ENCODE results near the gene EFCAB6.

The EFCAB6 gene

DNA sequence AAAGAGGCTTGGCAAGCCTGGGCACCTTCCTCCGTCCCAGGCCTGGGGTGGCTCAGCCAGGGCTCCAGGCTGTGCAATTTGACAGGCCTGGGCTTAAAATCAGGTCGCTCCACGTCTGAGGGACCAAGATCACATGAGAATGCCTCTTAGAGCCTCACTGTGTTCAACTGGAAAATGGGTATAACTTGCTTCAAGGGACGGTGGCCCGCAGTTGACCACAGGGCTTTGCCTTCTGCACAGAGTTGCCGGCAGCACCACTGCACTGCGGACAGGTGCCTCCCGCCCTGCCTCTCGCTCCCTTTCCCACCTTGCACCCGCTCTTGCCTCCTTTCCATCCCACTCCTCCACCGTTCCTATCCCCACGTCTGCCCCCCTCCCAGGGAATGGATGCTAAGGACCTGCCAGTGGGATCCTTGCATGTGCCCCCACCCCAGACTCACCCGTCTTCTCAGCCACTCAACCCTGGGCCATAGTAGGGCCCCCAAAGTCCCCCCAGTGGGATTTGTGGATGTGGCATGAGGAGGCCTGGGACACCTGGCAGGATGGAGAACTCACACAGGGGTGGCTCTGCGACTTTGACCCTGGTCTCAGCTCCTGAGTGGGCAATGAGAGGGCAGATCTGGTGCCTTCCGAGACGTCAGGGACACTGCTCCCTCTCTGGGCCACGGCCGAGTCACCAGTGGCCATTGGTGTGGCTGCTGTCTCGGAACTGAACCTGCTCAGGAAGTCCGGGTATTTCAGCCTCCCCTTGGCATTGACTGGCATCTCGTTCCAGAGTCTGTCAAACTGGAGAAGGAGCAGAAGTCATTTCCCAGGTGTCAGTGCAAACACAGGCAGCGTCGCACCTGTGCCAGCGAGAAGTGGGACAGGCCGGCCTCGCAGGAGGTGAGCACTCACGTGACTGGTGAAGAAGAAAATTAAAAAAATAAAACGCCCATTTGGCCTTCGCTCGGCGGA lies 272.3 kb downstream of the EFCAB6 start:
- no peak for DNase-seq

DNA sequence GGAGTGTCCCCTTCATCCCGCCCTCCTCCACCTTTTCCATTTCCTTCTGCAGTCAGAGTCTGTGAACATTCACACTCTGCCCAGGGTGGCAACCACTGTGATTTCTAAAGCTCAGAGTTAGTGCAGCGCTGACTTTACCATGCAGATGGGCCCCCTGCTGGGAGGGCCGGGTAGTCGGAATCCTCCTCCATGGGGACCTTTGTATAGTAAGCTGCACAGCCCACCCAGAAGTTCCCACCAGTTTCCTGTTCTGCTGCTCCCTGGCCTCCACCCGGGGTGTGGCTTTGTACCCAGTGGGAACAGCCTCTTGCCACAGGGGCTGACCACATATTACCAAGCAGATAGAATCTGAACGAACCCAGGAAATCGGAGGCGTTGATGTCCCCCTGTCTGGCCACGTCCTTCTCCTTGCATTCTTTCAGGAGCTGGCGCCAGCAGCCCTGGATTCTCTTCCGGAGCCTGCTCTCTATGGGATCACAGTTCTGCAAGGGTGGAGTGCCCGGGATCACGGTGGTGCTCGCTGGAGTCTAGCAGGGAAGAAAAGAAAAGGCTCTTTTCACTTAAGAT lies 275.0 kb downstream of the EFCAB6 start:
- no peak for DNase-seq

DNA sequence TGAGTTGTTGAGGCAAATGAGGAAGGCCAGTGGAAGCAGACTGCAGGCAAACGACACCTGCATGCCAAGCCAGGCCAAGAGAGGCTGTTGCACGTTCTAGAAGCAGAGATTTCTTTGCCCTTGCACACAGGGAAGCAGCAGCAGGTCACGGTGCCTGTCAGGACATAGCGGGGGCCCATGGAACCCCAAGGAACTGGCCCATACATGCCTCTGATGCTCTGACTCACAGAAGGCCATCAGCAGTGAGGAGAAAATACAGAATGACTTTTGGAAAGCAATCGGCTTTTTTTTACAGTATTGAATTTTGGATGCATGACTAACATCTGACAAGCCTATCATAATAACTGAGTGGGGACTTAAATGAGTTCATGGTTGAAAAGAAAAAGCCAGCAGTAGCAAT lies 276.4 kb downstream of the EFCAB6 start:
- DNase-seq = no peak

DNA sequence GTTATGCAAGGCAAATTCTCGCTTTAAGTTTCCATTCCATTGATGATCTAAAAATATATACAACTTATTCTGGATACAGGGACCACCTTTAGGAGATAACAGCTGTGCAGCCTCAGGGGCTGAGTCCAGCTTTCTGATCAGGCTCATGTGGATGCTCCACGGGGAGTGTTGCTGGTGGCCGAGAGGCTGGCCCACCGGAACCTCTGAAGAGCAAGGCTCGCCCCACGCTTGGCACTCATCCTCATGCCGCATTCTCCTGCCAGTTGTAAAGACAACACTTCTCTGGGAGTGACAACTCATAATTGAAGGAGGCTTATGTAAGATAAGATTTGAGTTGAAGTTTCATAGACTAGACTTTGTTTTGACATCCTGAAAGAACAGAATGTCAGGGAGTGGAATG lies 276.8 kb downstream of the EFCAB6 start:
- DNase-seq = no peak

DNA sequence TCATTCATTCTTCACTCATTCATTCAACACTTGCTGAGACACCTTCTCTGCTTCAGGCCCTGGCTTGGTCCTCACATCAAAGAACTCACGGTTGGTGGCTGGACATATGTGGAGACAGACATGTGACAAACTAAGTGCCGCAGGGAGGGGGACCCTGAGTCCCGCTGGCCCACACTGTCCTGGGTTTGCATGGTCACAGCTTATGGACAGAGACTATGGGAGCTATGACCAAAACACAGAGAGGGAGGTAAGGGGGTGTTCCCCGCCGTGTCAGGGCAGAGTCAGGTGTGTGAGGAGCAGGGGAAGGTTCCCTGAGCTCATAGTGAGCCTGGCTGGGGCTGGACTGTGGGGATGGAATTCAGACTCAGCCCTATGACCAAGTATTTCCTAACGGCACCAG lies 277.2 kb downstream of the EFCAB6 start:
- no peak for DNase-seq

GRCh38 chr22:43533656-43534428 lies 278.3 kb downstream of the EFCAB6 start:
- DNase-seq = no peak

- no peak for DNase-seq
Measured at GRCh38 chr22:43533156-43533530, 279.0 kb downstream of the EFCAB6 start.

DNA sequence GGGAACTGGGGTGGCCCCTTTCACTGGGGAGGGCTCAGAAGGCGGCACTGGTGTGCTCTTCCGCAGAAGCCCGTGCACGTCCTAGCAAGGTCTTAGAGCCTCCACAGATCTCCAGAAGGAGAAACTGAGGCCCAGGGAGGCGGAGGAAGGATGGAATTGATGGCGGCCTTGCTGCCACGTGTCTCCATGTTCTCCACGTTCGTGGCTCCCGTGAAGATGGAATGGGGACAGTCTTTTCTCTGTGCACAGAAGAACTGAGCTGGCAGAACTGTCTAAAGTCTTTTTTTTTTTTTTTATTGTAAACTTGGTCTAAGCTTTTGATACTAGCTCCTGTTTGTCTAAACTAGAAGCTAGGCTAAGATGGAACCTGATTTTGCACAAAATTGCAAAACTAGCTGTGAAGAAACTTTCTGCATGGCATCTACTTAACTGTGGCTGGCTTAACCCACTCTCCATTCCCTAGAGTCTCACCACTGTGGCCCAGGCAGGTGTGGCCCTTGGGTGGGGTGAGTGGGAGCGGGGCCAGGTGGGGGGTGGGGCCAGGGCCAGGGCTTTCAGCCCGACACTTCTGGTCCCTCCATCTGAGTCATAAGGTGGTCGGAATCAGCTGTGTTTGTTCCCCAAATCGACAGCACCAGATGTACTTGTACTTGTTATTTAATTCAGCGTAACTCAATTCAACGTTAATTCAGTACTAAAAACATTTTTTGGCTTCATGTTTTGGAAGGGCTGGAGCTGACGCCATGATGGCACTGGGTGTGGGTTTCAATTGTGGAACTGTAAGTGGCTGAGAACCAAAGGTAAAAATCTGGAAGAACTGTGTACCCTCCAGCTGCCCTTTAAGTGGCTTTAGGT lies 279.6 kb downstream of the EFCAB6 start:
- DNase-seq = no peak

GRCh38 chr22:43531651-43532050 lies 280.5 kb downstream of the EFCAB6 start:
- no peak for DNase-seq

DNA sequence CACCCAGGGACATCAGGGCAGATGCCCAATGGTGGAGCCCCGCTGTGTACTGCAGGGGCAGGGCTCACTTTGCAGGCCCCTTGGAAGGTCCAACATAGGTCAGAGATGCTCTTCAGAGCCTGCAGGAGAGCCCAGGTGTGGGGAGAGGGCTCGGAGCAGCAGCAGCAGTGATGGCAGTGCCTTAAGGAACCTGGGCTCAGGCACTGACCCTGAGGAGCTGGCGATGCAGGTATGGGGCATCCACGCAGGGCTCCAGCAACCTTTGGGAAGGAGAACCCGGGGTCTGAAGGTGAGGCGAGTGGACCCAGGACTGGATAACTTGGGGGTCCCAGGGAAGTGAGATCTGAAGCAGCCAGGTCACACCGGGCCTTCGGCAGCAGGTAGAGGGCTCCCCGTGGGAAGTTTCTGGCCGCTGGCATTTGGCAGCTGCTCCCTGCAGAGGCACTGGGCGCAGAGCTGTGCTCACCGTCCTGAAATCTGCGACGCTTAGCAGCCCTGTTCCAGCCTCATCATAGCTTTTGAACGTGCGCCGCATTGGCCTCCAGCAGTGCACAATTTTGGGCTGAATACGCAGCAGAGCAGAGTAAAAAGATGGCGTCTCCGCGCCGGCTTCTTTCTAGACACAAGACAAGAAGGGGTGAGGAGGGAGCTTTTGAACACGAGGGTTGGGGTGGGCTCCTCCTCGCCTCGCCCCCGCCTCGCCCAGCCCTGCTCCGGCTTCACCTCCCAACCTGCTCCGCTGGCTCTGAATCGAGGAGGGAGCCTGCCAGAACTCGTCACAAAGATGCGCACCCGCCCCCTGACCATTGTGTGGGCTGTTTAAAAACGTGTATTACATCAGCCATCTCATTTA lies 281.5 kb downstream of the EFCAB6 start:
- no peak for DNase-seq

- no peak for DNase-seq
Measured at GRCh38 chr22:43529934-43530333, 282.2 kb downstream of the EFCAB6 start.

DNA sequence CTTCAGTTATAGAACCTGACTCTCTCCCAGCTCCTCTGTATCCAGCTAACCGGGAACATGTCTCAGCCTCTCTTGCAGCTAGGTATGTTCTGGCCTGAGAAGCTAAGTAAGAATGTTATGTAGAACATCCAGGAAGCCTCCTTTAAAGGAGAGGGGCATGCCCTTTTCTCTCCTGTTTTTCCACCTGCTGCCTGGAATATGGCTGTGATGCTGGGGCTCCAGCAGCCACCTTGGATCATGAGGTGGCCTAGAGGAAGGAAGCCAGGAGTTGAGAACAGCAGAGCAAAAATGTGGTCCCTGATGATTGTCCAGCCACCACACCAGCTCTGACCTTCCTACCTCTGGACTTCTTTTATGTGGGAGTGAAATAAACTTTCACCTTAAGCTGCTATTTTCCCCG lies 282.6 kb downstream of the EFCAB6 start:
- DNase-seq = no peak

- DNase-seq = no peak
Measured at GRCh38 chr22:43528601-43529360, 283.3 kb downstream of the EFCAB6 start.

DNA sequence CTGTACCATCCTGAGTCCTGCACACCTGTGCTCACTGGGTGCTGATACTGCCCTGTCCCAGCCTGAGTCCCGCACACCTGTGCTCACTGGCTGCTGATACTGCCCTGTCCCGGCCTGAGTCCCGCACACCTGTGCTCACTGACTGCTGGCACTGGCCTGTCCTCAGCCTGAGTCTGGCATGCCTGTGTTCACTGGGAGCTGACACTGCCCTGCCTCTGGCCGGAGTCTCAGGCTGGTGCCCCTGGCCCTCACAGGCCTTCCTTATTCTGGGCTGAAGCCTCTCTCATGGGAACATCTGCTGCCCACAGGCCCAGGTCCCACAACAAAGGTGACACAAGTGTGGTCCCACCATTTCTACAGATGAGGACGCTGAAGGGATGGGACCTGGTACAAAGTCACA lies 285.2 kb downstream of the EFCAB6 start:
- DNase-seq = no peak

GRCh38 chr22:43526117-43526655 lies 285.9 kb downstream of the EFCAB6 start:
- no peak for DNase-seq

DNA sequence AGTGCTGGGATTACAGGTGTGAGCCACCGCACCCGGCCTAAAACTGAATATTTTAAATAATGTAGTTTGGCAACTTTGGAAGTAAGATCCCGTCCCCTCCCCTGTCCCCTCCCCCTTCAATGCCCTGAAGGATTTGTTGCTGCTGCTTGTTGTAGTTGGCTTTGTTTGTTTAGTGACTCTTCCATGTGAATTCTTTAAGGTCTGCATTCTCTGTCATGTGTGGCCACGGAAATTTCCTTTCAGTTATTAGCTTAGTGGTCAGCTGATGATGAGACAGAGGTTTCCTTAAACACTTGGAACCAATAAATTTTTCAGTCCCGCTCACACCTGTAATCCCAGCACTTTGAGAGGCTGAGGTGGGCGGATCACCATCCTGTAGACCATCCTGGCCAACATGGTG lies 290.4 kb downstream of the EFCAB6 start:
- no peak for DNase-seq

DNA sequence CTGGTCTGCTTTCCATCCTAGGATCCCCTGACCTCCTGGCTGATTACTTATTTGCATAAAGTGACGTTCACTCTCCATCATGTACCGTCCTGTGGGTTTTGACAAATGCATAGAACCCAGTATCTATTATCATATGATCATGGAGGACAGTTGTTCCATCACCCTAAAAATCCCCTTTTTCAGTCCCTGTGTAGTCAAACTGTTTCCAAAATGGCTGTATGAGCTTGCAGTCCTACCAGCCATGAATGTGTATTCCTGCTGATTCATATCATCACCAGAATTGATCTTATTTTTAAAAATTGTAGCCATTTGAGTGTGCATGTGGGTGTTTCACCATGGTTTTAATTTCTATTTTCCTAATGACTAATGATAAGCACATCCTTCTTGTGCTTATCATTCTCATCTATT lies 291.5 kb downstream of the EFCAB6 start:
- no peak for DNase-seq

DNA sequence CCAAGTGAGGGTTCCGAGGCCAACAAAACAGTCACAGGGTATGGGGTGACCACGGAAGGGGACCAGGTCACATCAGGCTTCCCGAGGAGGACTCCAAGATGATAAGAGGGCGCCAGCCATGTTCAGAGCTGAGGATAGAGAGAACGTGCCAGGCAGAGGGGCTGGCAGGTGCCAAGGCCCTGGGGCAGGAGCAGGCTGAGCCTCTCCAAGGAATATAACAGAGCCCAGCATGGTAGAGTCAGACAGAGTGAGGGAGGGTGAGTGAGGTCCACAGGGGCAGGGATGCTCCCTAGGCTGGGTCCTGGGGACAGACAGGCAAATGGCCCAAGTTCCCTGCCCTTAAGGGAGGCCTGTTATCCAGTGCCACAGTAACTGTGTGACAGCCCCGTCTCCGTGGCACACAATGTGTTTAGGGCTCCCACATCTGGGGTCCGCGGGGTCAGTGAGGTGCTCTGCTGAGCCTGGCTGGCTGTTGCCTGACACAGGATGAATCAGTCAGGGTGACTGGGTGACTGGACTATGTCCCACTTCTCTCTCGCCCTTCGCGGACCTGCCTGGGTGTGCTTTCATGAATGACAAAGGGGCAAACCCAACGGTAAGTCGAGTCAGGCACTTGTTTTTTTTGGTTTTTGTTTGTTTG lies 295.0 kb downstream of the EFCAB6 start:
- DNase-seq = no peak

DNA sequence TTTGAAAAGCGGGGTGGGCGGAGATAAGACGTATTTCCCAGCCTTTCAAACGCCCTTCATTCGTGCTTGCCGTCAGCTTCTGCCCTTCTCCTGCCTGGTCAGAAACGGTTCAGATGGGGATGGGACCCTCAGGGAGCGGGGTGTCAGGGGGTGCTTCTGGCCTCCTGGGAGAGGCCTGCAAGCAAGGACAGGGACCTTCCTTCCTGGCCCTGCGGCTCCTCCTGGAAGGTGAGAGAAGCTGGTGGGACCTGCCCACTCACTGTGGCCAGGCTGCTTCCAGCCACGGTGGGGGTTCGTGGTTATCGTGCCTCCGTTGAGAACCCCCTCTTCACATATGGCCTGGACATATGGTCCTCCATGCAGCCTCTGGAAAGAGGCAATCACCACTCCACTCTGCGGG lies 295.7 kb downstream of the EFCAB6 start:
- no peak for DNase-seq

GRCh38 chr22:43515902-43516301 lies 296.2 kb downstream of the EFCAB6 start:
- no peak for DNase-seq

Data from CD4-positive, alpha-beta T cell treated with Interferon gamma for 1 hour (primary cell).